Neuronal stem cell (in vitro differentiated cells): ENCODE results near the gene EBP.

ENCODE experiments used
- DNase-seq: peaks from one replicate; pipeline ENCODE4 v3.0.0-alpha.2; 2013; ENCODE audit warnings: low spot score
- H2AFZ ChIP-seq: one replicate; pipeline ENCODE4 v1.6.1; 2013; ENCODE audit warnings: mild to moderate bottlenecking, low read length, inconsistent platforms
- H2AK5ac ChIP-seq: 2 replicates; pipeline ENCODE4 v1.6.1; 2013; ENCODE audit warnings: low read depth, mild to moderate bottlenecking, inconsistent platforms, low read length, moderate library complexity, mixed read lengths
- H2BK120ac ChIP-seq: 2 replicates; pipeline ENCODE4 v1.6.1; 2013; ENCODE audit warnings: low read depth, mild to moderate bottlenecking, inconsistent platforms, low read length, moderate library complexity, mixed read lengths
- H2BK12ac ChIP-seq: one replicate; pipeline ENCODE4 v1.6.1; 2013; ENCODE audit warnings: low read length, inconsistent platforms
- H2BK15ac ChIP-seq: 2 replicates; pipeline ENCODE4 v1.6.1; 2013; ENCODE audit warnings: mild to moderate bottlenecking, low read length, inconsistent platforms, mixed read lengths
- H2BK5ac ChIP-seq: one replicate; pipeline ENCODE4 v1.6.1; 2013; ENCODE audit warnings: inconsistent platforms, mild to moderate bottlenecking, low read length, moderate library complexity
- H3K14ac ChIP-seq: one replicate; pipeline ENCODE4 v1.6.1; 2013; ENCODE audit warnings: low read length, inconsistent platforms
- H3K18ac ChIP-seq: 2 replicates; pipeline ENCODE4 v1.6.1; 2013; ENCODE audit warnings: low read length, inconsistent platforms
- H3K23ac ChIP-seq: 2 replicates; pipeline ENCODE4 v1.6.1; 2013; ENCODE audit warnings: low read depth, mild to moderate bottlenecking, mixed read lengths, low read length, inconsistent platforms; ENCODE audit not compliant: poor library complexity
- H3K27ac ChIP-seq: replicated peaks from 3 replicates; pipeline ENCODE4 v1.5.1; 2013; ENCODE audit warnings: low read length, inconsistent platforms
- H3K27me3 ChIP-seq, 3 experiments: 2 replicates each; pipeline ENCODE4 v1.6.1; 2013; ENCODE audit warnings: low read length in 3 of 3, mild to moderate bottlenecking in 2 of 3, inconsistent platforms in 1 of 3, low read depth in 1 of 3, mixed read lengths in 1 of 3, moderate library complexity in 1 of 3; ENCODE audit not compliant: control insufficient read depth in 3 of 3, insufficient read depth in 3 of 3
- H3K36me3 ChIP-seq, 2 donors: replicated peaks in 1 of 2; 2 replicates each; pipeline ENCODE4 v1.6.1; 2013; ENCODE audit warnings: low read length in 2 of 2; ENCODE audit not compliant: control insufficient read depth in 2 of 2, insufficient read depth in 2 of 2
- H3K4ac ChIP-seq: 2 replicates; pipeline ENCODE4 v1.6.1; 2013; ENCODE audit warnings: inconsistent platforms, mild to moderate bottlenecking, low read length, moderate library complexity
- H3K4me1 ChIP-seq, 2 donors: 1 replicate in 1 of 2; 2 replicates in 1 of 2; pipeline ENCODE4 v1.6.1; 2013; ENCODE audit warnings: low read length in 2 of 2, low read depth in 1 of 2; ENCODE audit not compliant: control insufficient read depth in 2 of 2, insufficient read depth in 1 of 2
- H3K4me2 ChIP-seq: one replicate; pipeline ENCODE4 v1.6.1; 2013; ENCODE audit warnings: mild to moderate bottlenecking, low read length, inconsistent platforms; ENCODE audit not compliant: insufficient read depth, poor library complexity, severe bottlenecking
- H3K4me3 ChIP-seq, 2 donors: 2 replicates each; pipeline ENCODE4 v1.5.1; 2013; ENCODE audit warnings: low read length in 2 of 2, mild to moderate bottlenecking in 2 of 2, inconsistent platforms in 1 of 2, moderate library complexity in 1 of 2
- H3K79me1 ChIP-seq: one replicate; pipeline ENCODE4 v1.6.1; 2013; ENCODE audit warnings: low read depth, mild to moderate bottlenecking, inconsistent platforms, low read length, moderate library complexity
- H3K9ac ChIP-seq: one replicate; pipeline ENCODE4 v1.6.1; 2013; ENCODE audit warnings: mild to moderate bottlenecking, low read depth, low read length, inconsistent platforms; ENCODE audit not compliant: poor library complexity
- H3K9me3 ChIP-seq, 2 donors: replicated peaks in 1 of 2; 2 replicates each; pipeline versions ENCODE3 to v1.6.1; 2013; ENCODE audit warnings: low read length in 2 of 2, mild to moderate bottlenecking in 2 of 2, inconsistent platforms in 1 of 2, low read depth in 1 of 2, mixed read lengths in 1 of 2, moderate library complexity in 1 of 2; ENCODE audit not compliant: control insufficient read depth in 2 of 2, insufficient read depth in 1 of 2
- H4K8ac ChIP-seq: one replicate; pipeline ENCODE4 v1.6.1; 2013; ENCODE audit warnings: low read depth, mild to moderate bottlenecking, inconsistent platforms, low read length, moderate library complexity
- H4K91ac ChIP-seq: one replicate; pipeline ENCODE4 v1.6.1; 2013; ENCODE audit warnings: low read length, low read depth, mild to moderate bottlenecking, inconsistent platforms; ENCODE audit not compliant: poor library complexity
- WGBS, 2 donors: extraction: QIAGEN DNeasy Blood & Tissue Kit; methylation state at CpG; one replicate each; pipeline ENCODE4 v1.1.7; 2013; ENCODE audit warnings: missing lambda C conversion rate in 2 of 2, mixed read lengths in 1 of 2; ENCODE audit not compliant: insufficient read length in 2 of 2, insufficient replicate concordance in 1 of 2; ENCODE audit errors: extremely low coverage in 2 of 2; 5-methylcytosine and 5-hydroxymethylcytosine counted together

The EBP gene

GRCh38 chrX:48533165-48533564 lies 11.6 kb downstream of the EBP start:
- Histone ChIP-seq H3K4me3 (no peak overlapping the region), H3K9me3 (no peaks in the 10 kb centered on the region), H2BK120ac (no peak overlapping the region), H3K27me3 (no peaks in the 10 kb centered on the region), H3K4ac (no peak overlapping the region), H3K9ac (no peak overlapping the region), H4K91ac (no peak overlapping the region), H3K4me1 (no peaks in the 10 kb centered on the region), H3K18ac (no peak overlapping the region), H3K14ac (no peak overlapping the region), H2AK5ac (no peak overlapping the region), H2BK15ac (no peak overlapping the region), H2BK5ac (no peak overlapping the region), H3K4me2 (no peak overlapping the region), H2BK12ac (no peak overlapping the region), H3K27ac (no peak overlapping the region), H3K79me1 (no peaks in the 10 kb centered on the region), H3K36me3 (peaks cover 2 to 11% of the 10 kb centered on the region in 2 donors), H2AFZ (no peak overlapping the region), H3K23ac (no peak overlapping the region), H4K8ac (no peak overlapping the region)
- DNase-seq = no peak
- WGBS, 2 donors = no CpG with 5 or more reads among the region's 3 CpGs

- Histone ChIP-seq H2BK120ac (no peak overlapping the region), H2AFZ (peak overlapping the region; percentile 91), H3K23ac (no peak overlapping the region), H2BK15ac (no peak overlapping the region), H3K4me2 (no peak overlapping the region), H2BK12ac (no peak overlapping the region), H3K4me3 (peak overlapping the region in 1 of 2 donors; percentile 76), H4K91ac (no peak overlapping the region), H3K14ac (no peak overlapping the region), H3K4ac (no peak overlapping the region), H3K9me3 (no peaks in the 10 kb centered on the region), H3K4me1 (peaks cover 0 to 3% of the 10 kb centered on the region in 2 donors), H3K79me1 (no peaks in the 10 kb centered on the region), H3K18ac (no peak overlapping the region), H3K27ac (peak overlapping the region; percentile 43), H3K36me3 (peaks cover 0 to 9% of the 10 kb centered on the region in 2 donors), H3K9ac (no peak overlapping the region), H3K27me3 (no peaks in the 10 kb centered on the region), H4K8ac (no peak overlapping the region), H2BK5ac (no peak overlapping the region), H2AK5ac (no peak overlapping the region)
- no CpG with 5 or more reads among the region's 23 CpGs for WGBS, 2 donors
- DNase-seq = no peak
Observed at GRCh38 chrX:48538641-48539344, 17.2 kb downstream of the EBP start.

DNA sequence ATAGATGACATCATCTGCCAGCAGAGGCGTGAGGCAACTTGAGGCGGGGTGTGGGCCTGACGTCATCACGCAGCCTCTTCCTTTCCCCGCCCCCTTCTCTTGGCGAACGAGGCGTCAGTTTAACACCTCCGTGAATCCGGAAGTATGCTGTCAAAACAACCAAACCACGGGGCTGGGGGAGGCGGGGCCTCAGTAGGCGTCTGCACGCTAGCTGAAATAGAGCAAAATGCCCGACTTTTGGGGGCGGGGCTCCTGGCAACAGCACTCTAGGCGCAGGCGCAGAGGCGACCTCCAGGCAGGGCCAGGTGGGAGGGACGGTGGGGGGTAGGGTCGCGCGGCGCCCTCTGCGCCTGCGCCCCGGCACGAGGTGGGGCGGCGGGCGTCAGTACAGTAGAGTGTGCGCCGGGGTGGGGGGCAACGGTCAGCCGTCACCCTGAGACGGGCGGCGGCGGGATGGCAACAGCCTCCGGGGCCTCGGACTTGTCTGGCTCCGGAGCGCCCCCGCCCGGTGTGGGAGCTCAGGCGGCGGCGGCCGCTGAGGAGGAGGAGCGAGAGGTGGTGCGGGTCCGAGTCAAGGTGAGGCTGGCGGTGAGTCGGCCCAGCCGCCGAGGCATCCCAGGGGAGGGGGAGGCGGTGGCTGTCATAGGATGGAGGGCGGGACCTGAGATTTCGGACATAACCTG lies 17.9 kb downstream of the EBP start, which contains the start of gene TBC1D25:
Gene TBC1D25, plus strand, starts transcription at position 370 of the 683 bp plus-strand sequence. Its CDS starts 84 bp downstream, at position 454.
- WGBS, 2 donors = no CpG with 5 or more reads among the region's 59 CpGs
- H3K79me1 ChIP-seq = no peaks in the 10 kb centered on the region
- H3K27me3 ChIP-seq = no peaks in the 10 kb centered on the region
- peak; percentile 91 for DNase-seq
- H2BK12ac ChIP-seq = no peak within 1 kb of the TSS
- no peak within 1 kb of the TSS for H2BK120ac ChIP-seq
- no peak within 1 kb of the TSS for H4K91ac ChIP-seq
- H3K4ac ChIP-seq = no peak within 1 kb of the TSS
- peaks cover 0 to 3% of the 10 kb centered on the region in 2 donors for H3K4me1 ChIP-seq
- H2BK5ac ChIP-seq = no peak within 1 kb of the TSS
- no peak within 1 kb of the TSS for H3K14ac ChIP-seq
- no peak within 1 kb of the TSS for H4K8ac ChIP-seq
- no peaks in the 10 kb centered on the region for H3K9me3 ChIP-seq
- peak within 1 kb of the TSS; percentile 44 for H3K9ac ChIP-seq
- H2AK5ac ChIP-seq = no peak within 1 kb of the TSS
- no peak within 1 kb of the TSS for H2BK15ac ChIP-seq
- H3K4me3 ChIP-seq = peak within 1 kb of the TSS; percentile 76 to 86
- peaks cover 0 to 12% of the 10 kb centered on the region in 2 donors for H3K36me3 ChIP-seq
- H3K27ac ChIP-seq = peak within 1 kb of the TSS; percentile 51
- peak within 1 kb of the TSS; percentile 91 for H2AFZ ChIP-seq
- H3K18ac ChIP-seq = peak within 1 kb of the TSS; percentile 85
- H3K23ac ChIP-seq = no peak within 1 kb of the TSS
- peak within 1 kb of the TSS; percentile 57 for H3K4me2 ChIP-seq

- Histone ChIP-seq H3K36me3 (peaks cover 0 to 14% of the 10 kb centered on the region in 2 donors), H3K4me1 (peaks cover 0 to 3% of the 10 kb centered on the region in 2 donors), H3K27me3 (no peaks in the 10 kb centered on the region), H3K14ac (no peak overlapping the region), H2AK5ac (no peak overlapping the region), H2BK12ac (no peak overlapping the region), H4K8ac (no peak overlapping the region), H3K79me1 (no peaks in the 10 kb centered on the region), H3K9ac (no peak overlapping the region), H3K4me2 (peak overlapping the region; percentile 57), H3K23ac (no peak overlapping the region), H4K91ac (no peak overlapping the region), H2BK5ac (no peak overlapping the region), H2BK15ac (no peak overlapping the region), H3K4me3 (peak overlapping the region; percentile 76 to 86), H3K9me3 (no peaks in the 10 kb centered on the region), H3K27ac (peak overlapping the region; percentile 51), H2AFZ (peak overlapping the region; percentile 91), H3K4ac (no peak overlapping the region), H2BK120ac (no peak overlapping the region), H3K18ac (peak overlapping the region; percentile 85)
- WGBS, 2 donors = no CpG with 5 or more reads among the region's 12 CpGs
- DNase-seq = peak; percentile 30
Observed at GRCh38 chrX:48540028-48540375, 18.4 kb downstream of the EBP start.
